Cardiac fibroblast (primary cell): ENCODE measurements around the gene PSAP.

Source experiments
- DNase-seq, 2 donors: peaks; one replicate each; pipeline versions ENCODE4 v3.0.0 to v3.0.0-alpha.2; 2010; ENCODE audit warnings: low read depth in 2 of 2
- H3K4me3 ChIP-seq, 2 donors: replicated peaks in 1 of 2; 1 replicate in 1 of 2; 2 replicates in 1 of 2; pipeline ENCODE4 v1.5.1; 2011; ENCODE audit warnings: low read depth in 2 of 2, low read length in 2 of 2, mild to moderate bottlenecking in 2 of 2, moderate library complexity in 1 of 2
- CTCF ChIP-seq: IDR thresholded peaks from one replicate; pipeline ENCODE4 v1.5.1; 2011; ENCODE audit warnings: low read depth, mild to moderate bottlenecking, low read length, inconsistent platforms

Gene PSAP

GRCh38 chr10:71891437-71891836 lies 40.4 kb upstream of the PSAP start:
- DNase-seq = no peak
- no peak for TF ChIP-seq CTCF
- H3K4me3 ChIP-seq = no peak overlapping the region

- no peak for DNase-seq
- H3K4me3 ChIP-seq = peak overlapping the region; percentile 51 to 61
- TF ChIP-seq CTCF = no peak
Measured at GRCh38 chr10:71889388-71889987, 38.4 kb upstream of the PSAP start.

GRCh38 chr10:71888623-71889387 lies 37.8 kb upstream of the PSAP start:
- no peak for TF ChIP-seq CTCF
- DNase-seq = peak; percentile 79 to 94
- H3K4me3 ChIP-seq = peak overlapping the region; percentile 51 to 61

- peak overlapping the region; percentile 51 to 61 for H3K4me3 ChIP-seq
- DNase-seq = no peak
- TF ChIP-seq CTCF = no peak
Measured at GRCh38 chr10:71888248-71888622, 37.2 kb upstream of the PSAP start.

GRCh38 chr10:71887743-71888142 lies 36.7 kb upstream of the PSAP start:
- TF ChIP-seq CTCF = no peak
- H3K4me3 ChIP-seq = no peak overlapping the region
- peak in 1 of 2 donors; percentile 25 for DNase-seq

GRCh38 chr10:71882813-71883659 lies 32.0 kb upstream of the PSAP start:
- H3K4me3 ChIP-seq = no peak overlapping the region
- no peak for DNase-seq
- TF ChIP-seq CTCF = no peak
